HAP-1 (cell line): Measurements from ENCODE around the gene MORN1.
A peak's percentile ranks its signal among the peaks of the same experiment; 100 is the strongest.

Experiments
- DNase-seq, 2 experiments: peaks; one replicate each; pipeline ENCODE4 v3.0.0-alpha.2; 2016 to 2020; ENCODE audit warnings: low spot score in 2 of 2
- H3K27me3 ChIP-seq: fragments of 250-450 bp; sonication (Bioruptor Pico); 2 replicates; pipeline ENCODE4 v1.5.1; 2020; ENCODE audit warnings: low read depth, mild to moderate bottlenecking, moderate library complexity
- H3K36me3 ChIP-seq: fragments of 250-450 bp; sonication (Bioruptor Pico); replicated peaks from 2 replicates; pipeline ENCODE4 v1.5.1; 2020; ENCODE audit warnings: mild to moderate bottlenecking
- H3K4me1 ChIP-seq: fragments of 250-450 bp; sonication (Bioruptor Pico); 2 replicates; pipeline ENCODE4 v1.5.1; 2020; ENCODE audit warnings: mild to moderate bottlenecking
- H3K4me3 ChIP-seq: fragments of 250-450 bp; sonication (Bioruptor Pico); 2 replicates; pipeline ENCODE4 v1.5.1; 2020; ENCODE audit warnings: mild to moderate bottlenecking, moderate library complexity
- H3K9me3 ChIP-seq: fragments of 250-450 bp; sonication (Bioruptor Pico); 2 replicates; pipeline ENCODE4 v1.5.1; 2020; ENCODE audit warnings: mild to moderate bottlenecking, moderate library complexity
- in situ Hi-C: fragments of 300-500 bp; cut with MboI; formaldehyde crosslinking; loops from 3 replicates; pipeline ENCODE4 v1.14.3; 2020; ENCODE audit warnings: low sequenced_read_pairs, inconsistent platforms, mixed read lengths

The MORN1 gene

DNA sequence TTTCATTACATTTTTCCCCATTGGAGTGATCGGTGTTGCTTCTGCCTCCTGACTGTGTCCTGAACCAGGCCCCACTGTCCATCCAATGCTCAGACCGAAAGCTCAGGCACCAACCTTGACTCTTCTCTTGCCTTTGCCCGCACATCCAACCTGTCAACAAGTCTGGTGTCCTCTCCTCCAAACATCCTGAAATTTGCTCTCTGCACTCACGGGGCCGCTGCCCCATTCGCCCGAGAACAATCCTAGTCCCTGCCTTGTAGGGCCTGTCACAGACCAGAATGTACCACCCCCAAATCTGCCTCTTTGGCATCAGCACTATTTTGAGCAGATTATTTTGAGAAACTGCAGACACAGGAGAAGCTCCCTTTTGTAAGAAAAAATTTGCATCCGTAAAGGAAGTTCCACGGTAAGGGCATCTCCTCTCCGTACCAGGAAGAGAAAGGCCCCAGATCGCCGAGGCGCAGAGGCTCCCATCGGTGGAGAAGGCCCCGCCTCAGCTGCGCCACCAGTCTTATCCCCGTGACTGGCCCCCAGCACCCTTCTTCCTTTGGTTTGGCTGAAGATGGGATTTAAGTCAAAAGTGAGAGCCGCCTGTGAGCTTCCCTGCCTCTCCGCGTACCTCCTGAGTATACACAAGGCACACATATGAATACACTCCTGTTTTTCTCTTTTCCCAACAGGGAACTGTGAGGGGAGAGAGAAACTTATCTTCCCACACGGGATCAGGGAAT lies 7.1 kb downstream of the MORN1 start:
- peak in 1 of 2 experiments; percentile 13 for DNase-seq
- H3K27me3 ChIP-seq: no peaks in the 10 kb centered on the region
- peaks cover 12% of the 10 kb centered on the region for H3K36me3 ChIP-seq
- H3K4me3 ChIP-seq: no peak overlapping the region
- H3K9me3 ChIP-seq: no peaks in the 10 kb centered on the region
- H3K4me1 ChIP-seq: no peaks in the 10 kb centered on the region
- in situ Hi-C loops: no loop called here

DNA sequence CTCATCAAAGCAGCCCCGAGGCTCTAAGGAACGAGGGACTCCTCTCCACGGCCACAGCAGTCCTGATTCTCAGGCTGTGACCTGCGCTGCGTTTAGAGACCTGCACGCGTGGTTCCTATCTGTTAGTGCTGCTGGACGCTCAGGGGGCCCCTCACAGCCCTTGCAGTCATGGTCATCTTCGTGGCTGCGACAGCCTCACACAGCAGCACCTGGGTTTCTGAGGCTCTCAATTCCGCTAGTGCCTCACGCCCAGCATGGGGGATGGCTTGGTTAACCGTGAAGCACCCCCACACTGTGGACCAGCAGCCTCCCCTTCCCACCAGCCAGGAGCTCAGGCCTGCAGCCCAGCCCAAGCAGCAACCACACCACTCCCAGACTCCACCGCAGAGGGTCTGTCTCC lies 7.8 kb downstream of the MORN1 start:
- in situ Hi-C loops: no loop called here
- H3K27me3 ChIP-seq: no peaks in the 10 kb centered on the region

DNA sequence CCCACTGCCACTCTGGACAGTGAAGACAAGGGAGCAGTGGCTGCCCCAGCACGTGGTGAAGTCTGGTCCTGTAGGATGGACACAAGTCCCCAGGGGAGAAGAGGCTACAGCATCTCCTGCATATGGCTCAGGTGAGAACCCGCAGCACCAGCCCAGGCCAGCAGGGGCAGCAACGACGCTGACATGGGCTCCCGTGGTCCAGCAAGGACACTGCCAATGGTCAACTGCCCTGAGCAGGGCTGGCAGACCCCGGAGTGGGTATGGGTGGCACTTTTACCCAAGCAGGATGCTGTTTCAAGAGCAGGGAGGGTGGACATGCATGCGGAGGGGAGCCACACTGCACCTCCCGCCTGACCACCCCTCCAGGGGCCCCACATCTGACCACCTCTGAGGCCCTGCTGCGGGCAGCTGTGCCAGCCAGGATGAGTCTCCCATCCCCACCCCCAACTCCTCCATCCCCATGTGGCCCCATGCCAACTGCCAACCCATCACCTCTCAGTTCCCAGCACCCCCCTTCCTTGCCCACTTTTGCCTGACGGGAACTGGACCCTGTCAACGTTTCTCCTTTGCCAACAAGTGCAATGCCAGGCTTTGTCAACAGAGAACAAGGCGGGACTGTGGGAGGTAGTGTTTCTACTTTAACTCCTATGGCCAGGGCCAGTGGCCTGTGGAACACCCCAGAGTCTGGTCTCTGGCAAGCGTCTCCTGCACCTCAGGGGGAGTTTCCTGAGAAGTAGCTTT lies 8.6 kb downstream of the MORN1 start:
- Histone ChIP-seq H3K27me3 (no peaks in the 10 kb centered on the region), H3K4me1 (no peaks in the 10 kb centered on the region), H3K36me3 (peaks cover 11% of the 10 kb centered on the region), H3K4me3 (no peak overlapping the region), H3K9me3 (no peaks in the 10 kb centered on the region)
- in situ Hi-C loops: no loop called here
- DNase-seq: peak in 1 of 2 experiments; percentile 67

More for the DNA sequence above, 7.8 kb downstream of the MORN1 start:
- Histone ChIP-seq H3K36me3 (peaks cover 12% of the 10 kb centered on the region), H3K4me3 (no peak overlapping the region), H3K4me1 (no peaks in the 10 kb centered on the region), H3K9me3 (no peaks in the 10 kb centered on the region)
- peak in 1 of 2 experiments; percentile 7 for DNase-seq

GRCh38 chr1:2381741-2382620 lies 9.4 kb downstream of the MORN1 start:
- Histone ChIP-seq H3K36me3 (peaks cover 2% of the 10 kb centered on the region), H3K9me3 (no peaks in the 10 kb centered on the region), H3K4me1 (no peaks in the 10 kb centered on the region), H3K27me3 (no peaks in the 10 kb centered on the region), H3K4me3 (no peak overlapping the region)
- in situ Hi-C loops: no loop called here
- peak; percentile 42 to 89 for DNase-seq

DNA sequence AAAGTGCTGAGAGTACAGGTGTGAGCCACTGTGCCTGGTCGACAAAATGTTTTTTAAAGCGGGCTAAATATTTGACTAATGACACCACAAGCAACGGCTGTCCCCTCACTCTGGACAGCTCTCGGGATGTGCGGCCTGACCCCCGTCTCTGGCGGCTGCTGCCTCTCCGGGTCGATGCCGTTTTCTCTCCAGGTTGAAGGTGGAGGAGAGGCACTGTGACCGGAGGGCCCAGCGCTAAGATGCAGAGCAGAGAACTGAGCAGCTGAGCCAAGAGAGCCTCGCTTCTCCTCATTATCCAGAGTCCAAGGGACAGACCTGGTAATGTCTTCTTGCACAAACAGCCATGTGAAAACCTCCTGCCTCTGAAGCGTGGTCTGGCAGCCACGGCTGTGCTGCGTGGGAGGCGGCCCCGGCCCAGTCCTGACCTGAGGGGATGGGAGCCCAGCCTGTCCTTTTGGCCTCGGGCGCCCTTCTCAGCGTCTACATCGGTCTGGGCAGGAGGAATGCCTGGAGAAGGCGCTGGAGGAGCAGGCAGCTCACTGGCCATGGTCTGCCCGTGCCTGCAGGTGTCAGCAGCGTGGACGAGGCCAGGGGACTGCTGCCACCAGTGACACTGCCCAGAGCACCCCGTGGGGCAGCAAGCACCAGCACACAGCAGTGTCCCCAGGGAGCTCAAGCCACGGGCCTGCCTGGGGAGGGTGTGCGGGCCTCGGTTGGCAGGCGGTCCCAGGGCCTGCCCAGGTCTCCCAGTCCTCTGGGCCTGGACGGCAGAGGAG lies 10.3 kb downstream of the MORN1 start:
- H3K27me3 ChIP-seq: no peaks in the 10 kb centered on the region
- no peaks in the 10 kb centered on the region for H3K9me3 ChIP-seq
- no peaks in the 10 kb centered on the region for H3K36me3 ChIP-seq
- no peak overlapping the region for H3K4me3 ChIP-seq
- H3K4me1 ChIP-seq: no peaks in the 10 kb centered on the region
- peak in 1 of 2 experiments; percentile 9 for DNase-seq
- in situ Hi-C loops: no loop called here

DNA sequence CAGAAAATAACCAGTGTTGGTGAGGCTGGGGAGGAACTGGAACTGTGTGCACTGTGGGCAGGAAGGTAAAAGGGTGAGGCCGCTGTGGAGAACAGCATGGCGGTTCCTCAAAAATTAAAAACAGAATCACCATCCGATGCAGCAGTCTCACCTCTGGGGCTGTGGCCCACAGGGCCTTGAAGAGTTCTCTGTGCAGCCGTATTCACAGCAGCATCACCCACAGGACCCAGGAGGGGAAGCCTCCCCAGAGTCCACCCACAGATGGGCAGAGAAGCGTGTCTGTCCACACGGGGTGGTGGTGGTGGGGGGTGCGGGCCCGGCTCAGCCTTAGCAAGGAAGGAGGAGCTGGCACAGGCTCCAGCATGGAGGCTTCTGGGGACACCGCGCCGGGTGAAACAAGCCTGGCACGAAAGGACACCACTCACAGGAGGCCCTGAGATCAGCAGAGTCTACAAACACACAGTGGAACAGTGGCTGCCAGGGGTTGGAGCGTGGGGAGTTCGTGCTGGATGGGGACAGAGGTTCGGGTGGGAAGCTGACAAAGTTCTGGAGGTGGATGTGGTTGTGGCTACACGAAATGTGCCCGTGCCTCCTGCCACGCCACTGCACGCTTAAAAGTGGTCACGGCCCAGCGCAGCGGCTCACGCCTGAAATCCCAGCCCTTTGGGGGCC lies 11.5 kb downstream of the MORN1 start:
- no peaks in the 10 kb centered on the region for H3K36me3 ChIP-seq
- H3K4me1 ChIP-seq: no peaks in the 10 kb centered on the region
- peak in 1 of 2 experiments; percentile 6 for DNase-seq
- in situ Hi-C loops: loop anchor here (5.0 kb wide), 1 partner anchor 183 kb away; no protein-coding TSS in a partner anchor
- H3K27me3 ChIP-seq: no peaks in the 10 kb centered on the region
- no peaks in the 10 kb centered on the region for H3K9me3 ChIP-seq
- H3K4me3 ChIP-seq: no peak overlapping the region

DNA sequence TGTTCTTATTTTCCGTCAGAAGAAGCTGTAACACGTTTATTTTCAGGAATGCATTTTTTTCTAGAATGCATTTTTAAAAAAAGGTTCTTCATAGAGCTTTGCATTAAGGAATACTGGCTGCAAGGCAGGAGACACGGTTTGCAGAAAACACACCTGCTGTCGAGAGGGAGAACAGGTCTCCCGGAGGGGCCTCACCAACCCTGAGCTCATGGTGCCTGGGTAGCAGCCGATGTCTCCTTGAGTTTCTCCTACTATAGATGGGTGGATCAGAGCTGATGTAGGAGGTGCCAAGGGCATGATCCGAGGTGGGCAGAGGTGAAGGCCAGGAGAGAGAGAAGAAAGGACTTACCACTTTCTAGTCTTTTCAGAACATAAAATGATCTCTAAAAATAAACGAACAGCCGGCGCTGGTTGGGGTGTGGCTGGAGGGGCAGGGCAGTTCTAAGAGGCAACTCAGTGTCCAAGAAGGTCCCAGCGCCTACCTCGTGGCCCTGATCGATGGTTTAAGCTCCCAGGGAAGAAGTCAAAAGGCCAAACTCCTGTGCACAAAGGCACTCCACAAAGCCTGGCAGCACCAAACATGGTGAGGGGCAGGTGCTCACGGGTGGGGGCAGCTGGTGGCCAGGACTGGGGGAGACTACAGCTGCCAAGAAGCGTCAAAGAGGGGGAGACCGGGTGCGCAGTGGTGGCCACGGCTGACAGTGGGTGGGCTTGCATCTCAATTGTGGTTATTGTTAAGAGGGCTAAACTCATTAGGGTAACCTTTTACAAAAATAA lies 12.2 kb downstream of the MORN1 start:
- in situ Hi-C loops: loop anchor here (5.0 kb wide), 1 partner anchor 182 kb away; no protein-coding TSS in a partner anchor
- Histone ChIP-seq H3K4me1 (no peaks in the 10 kb centered on the region), H3K27me3 (no peaks in the 10 kb centered on the region)

DNA sequence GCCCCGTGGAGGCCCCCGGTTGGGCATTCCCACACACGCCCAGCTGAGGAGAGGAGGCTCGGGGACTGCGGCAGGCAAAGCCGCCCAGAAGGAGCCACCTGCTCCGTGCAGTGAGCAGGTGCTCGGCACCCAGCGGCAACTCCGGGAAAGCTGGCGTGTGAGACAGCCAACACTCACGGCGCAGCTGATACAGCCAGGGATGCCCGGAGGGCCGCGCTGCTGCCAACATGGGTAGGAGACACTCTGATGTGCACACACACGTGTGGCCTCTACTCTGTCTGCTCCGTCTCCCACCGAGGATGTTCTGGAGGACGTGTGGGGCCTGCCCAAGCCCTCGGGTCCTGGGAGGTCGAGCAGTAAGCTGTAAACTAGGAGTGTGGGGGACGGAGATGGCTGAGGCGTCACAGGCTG lies 12.9 kb downstream of the MORN1 start:
- no peaks in the 10 kb centered on the region for H3K36me3 ChIP-seq
- no peaks in the 10 kb centered on the region for H3K9me3 ChIP-seq
- H3K27me3 ChIP-seq: no peaks in the 10 kb centered on the region
- H3K4me1 ChIP-seq: no peaks in the 10 kb centered on the region
- peak in 1 of 2 experiments; percentile 6 for DNase-seq
- H3K4me3 ChIP-seq: no peak overlapping the region
- in situ Hi-C loops: loop anchor here (5.0 kb wide), 1 partner anchor 181 kb away; no protein-coding TSS in a partner anchor

More for the DNA sequence above, 12.2 kb downstream of the MORN1 start:
- Histone ChIP-seq H3K4me3 (no peak overlapping the region), H3K36me3 (no peaks in the 10 kb centered on the region), H3K9me3 (no peaks in the 10 kb centered on the region)
- DNase-seq: peak in 1 of 2 experiments; percentile 8

GRCh38 chr1:2377751-2378440 lies 13.5 kb downstream of the MORN1 start:
- no peak overlapping the region for H3K4me3 ChIP-seq
- DNase-seq: peak in 1 of 2 experiments; percentile 6
- no peaks in the 10 kb centered on the region for H3K36me3 ChIP-seq
- H3K4me1 ChIP-seq: no peaks in the 10 kb centered on the region
- in situ Hi-C loops: loop anchor here (5.0 kb wide), 1 partner anchor 181 kb away; no protein-coding TSS in a partner anchor
- no peaks in the 10 kb centered on the region for H3K9me3 ChIP-seq
- no peaks in the 10 kb centered on the region for H3K27me3 ChIP-seq

DNA sequence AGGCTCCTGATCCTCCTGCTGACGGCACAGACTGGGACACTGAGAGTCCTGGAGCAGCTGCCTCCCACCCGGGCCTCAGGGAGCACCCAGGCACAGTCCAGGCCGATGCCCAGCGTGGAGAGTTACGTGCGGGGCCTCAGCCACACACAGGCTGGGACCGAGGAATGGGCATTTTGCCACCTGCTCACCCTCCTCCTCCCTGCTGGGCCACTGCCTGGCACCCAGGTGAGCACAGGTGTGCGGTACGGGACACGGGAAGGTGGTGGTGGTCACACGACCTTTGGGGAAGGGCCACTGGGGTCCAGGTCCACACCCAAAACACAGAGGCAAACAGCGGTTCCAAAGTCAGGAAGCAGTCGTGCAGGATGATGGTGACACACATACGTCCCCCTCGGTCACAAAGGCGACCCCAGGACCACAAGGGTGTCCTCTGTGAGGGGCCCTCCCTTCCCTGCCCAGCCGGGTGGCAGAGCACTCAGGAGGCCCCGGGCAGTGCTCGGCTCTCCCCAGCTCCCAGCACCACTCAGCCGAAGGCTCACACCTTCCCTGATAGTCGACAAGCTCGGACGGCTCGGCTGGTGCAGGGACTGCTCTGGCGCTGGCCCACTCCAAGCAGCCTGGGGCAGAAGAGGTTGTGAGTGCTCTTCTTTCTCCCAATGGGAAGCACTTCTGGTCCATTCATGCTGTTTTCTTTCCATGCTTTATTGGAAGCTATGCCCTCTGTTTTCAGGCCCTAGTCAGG lies 14.3 kb downstream of the MORN1 start:
- Histone ChIP-seq H3K4me3 (no peak overlapping the region), H3K4me1 (no peaks in the 10 kb centered on the region), H3K36me3 (no peaks in the 10 kb centered on the region), H3K27me3 (no peaks in the 10 kb centered on the region), H3K9me3 (no peaks in the 10 kb centered on the region)
- DNase-seq: peak in 1 of 2 experiments; percentile 7
- in situ Hi-C loops: loop anchor here (5.0 kb wide), 1 partner anchor 180 kb away; no protein-coding TSS in a partner anchor

DNA sequence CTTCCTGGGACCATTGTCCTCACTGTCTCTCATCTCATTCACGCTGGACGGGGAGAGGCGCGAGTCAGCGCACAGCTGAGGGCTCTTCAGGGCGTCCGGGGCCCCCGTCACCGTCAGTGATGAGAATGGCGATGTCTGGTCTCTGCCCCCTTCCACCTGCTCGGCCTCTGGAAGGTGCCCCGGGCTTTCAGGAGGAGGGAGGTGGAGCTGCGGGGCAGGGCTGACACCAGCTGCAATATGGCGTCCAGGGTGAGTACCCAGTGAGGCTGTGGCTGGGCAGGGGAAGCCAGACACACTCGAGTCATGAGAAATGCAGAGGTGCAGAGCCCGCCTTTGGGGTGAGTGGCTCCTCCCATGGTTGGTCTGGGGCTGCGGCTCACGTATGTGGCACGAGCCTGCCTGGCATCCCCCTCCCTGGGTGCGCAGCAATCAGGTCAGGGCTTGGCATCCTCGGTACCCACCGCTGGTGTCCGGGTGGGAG lies 15.1 kb downstream of the MORN1 start:
- Histone ChIP-seq H3K4me1 (no peaks in the 10 kb centered on the region), H3K27me3 (no peaks in the 10 kb centered on the region), H3K9me3 (no peaks in the 10 kb centered on the region), H3K36me3 (no peaks in the 10 kb centered on the region), H3K4me3 (no peak overlapping the region)
- DNase-seq: peak in 1 of 2 experiments; percentile 8
- in situ Hi-C loops: loop anchor here (5.0 kb wide), 1 partner anchor 179 kb away; no protein-coding TSS in a partner anchor
